Activated CD4-positive, alpha-beta T cell treated with anti-CD3 and anti-CD28 coated beads for 36 hours (primary cell): ENCODE measurements around the gene PEAK1. TPM values are rescaled to one million over a fixed set of nuclear protein-coding genes. Genes with fewer than 3 reads are reported as not detected.
"Not testable (repeated sequence)": the region's sequence is repeated elsewhere in the genome, so short reads cannot be mapped to it uniquely, and the experiment has no call there.

Experiments used
- ATAC-seq: fragments of 200-7000 bp; cut with Tn5 transposase; one replicate; pipeline ENCODE4 v1.10.0; 2021; ENCODE audit warnings: mild to moderate bottlenecking, moderate library complexity
- CTCF ChIA-PET: fragments of 350-600 bp; sonication (Branson Sonifier 250); formaldehyde crosslinking; loops from one replicate; lab custom pipeline; 2021; ENCODE audit warnings: antibody characterized with exemption; lab: Charles Lee
- POLR2A ChIA-PET: fragments of 350-600 bp; sonication (Branson Sonifier 250); formaldehyde crosslinking; loops from one replicate; lab custom pipeline; 2021; ENCODE audit warnings: antibody characterized with exemption, inconsistent platforms; lab: Charles Lee
- DNase-seq: peaks from one replicate; pipeline ENCODE4 v3.0.0-alpha.2; 2020
- H3K27ac Mint-ChIP-seq: one replicate; pipeline ENCODE4 v1.8.0; 2021; ENCODE audit warnings: mixed read lengths
- H3K27me3 Mint-ChIP-seq: one replicate; pipeline ENCODE4 v1.8.0; 2021; ENCODE audit warnings: mixed read lengths
- H3K36me3 Mint-ChIP-seq: one replicate; pipeline ENCODE4 v1.8.0; 2021; ENCODE audit warnings: low read depth, mixed read lengths
- H3K4me1 Mint-ChIP-seq: one replicate; pipeline ENCODE4 v1.8.0; 2021; ENCODE audit warnings: mixed read lengths
- H3K4me3 Mint-ChIP-seq: one replicate; pipeline ENCODE4 v1.8.0; 2021; ENCODE audit warnings: mild to moderate bottlenecking, moderate library complexity, mixed read lengths
- H3K9me3 Mint-ChIP-seq: one replicate; pipeline ENCODE4 v1.8.0; 2021; ENCODE audit warnings: low read depth, mixed read lengths
- intact Hi-C, 2 experiments: fragments of 100-400 bp; cut with DNase I in 1 of 2; cut with micrococcal nuclease in 1 of 2; formaldehyde crosslinking; loops; one replicate each; pipeline versions ENCODE4 v1.14.2 to v1.15.1; 2022 to 2024; cut with DNase I, micrococcal nuclease
- total RNA-seq, 2 experiments: library from RNA; stranded (reverse); gene quantifications; one replicate each; pipeline ENCODE4 v1.2.3, GENCODE V29; 2021

PEAK1 gene
- total RNA-seq, 2 experiments from 2014 or later, result 26.5 to 27.0 TPM

DNA sequence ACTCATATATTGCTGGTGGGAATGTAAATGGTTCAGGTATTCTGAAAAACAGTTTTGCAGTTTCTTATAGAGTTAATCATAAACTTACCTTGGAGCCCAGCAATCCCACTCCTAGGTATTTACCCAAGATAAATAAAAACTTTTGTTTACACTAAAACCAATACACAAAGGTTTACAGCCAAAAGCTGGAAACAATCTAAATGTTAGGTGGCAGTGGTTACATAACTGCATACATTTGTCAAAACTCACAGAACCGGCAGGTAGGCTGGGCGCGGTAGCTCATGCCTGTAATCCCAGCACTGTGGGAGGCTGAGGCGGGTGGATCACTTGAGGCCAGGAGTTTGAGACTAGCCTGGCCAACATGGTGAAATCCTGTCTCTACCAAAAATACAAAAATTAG lies 235.6 kb downstream of the PEAK1 start:
- ATAC-seq, H3K9me3 Mint-ChIP-seq, DNase-seq, H3K27ac Mint-ChIP-seq, H3K27me3 Mint-ChIP-seq, POLR2A ChIA-PET, H3K36me3 Mint-ChIP-seq, H3K4me3 Mint-ChIP-seq: not testable (repeated sequence)
- intact Hi-C loops, result loop anchor here (10.0 kb wide), 2 partner anchors 210 to 240 kb away; partner anchors contain the start of genes HMG20A (in 1 of the 2) and PEAK1 (in 1 of the 2)
- peaks cover 70% of the 10 kb centered on the region for H3K4me1 Mint-ChIP-seq
- CTCF ChIA-PET, result interaction anchor here (1.9 to 4.3 kb wide), 3 partner anchors 312 to 358 kb away, joined by 7 to 35 read pairs (median 26); no protein-coding TSS in a partner anchor

DNA sequence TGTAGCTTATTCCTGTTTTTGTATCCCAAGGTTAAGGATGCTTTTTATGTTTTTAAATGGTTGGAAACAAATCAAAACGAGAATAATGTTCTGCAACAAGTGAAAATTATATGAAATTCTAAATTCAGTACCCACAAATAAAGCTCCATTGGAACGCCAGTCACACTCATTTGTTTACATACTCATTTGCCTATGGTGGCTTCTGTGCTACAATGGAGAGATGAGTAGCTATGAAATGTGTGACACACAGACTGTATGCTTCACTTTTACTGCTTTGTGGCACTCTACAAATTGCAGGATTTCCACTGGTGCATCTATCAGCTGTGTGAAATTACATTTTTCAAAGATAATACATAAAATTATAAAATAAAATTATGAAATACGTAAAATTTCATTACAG lies 236.8 kb downstream of the PEAK1 start:
- intact Hi-C loops, result loop anchor here (10.0 kb wide), 2 partner anchors 208 to 242 kb away; partner anchors contain the start of genes HMG20A (in 1 of the 2) and PEAK1 (in 1 of the 2)
- H3K9me3 Mint-ChIP-seq, result no peaks in the 10 kb centered on the region
- DNase-seq (no peak), ATAC-seq (no peak)
- H3K4me1 Mint-ChIP-seq, result peaks cover 65% of the 10 kb centered on the region
- peaks cover 6% of the 10 kb centered on the region for H3K36me3 Mint-ChIP-seq
- ChIA-PET CTCF (interaction anchor here (0.6 to 2.4 kb wide), 6 partner anchors 9 to 448 kb away, joined by 3 to 9 read pairs (median 4); no protein-coding TSS in a partner anchor), POLR2A (no interaction called here)
- H3K27me3 Mint-ChIP-seq, result no peaks in the 10 kb centered on the region
- no peak overlapping the region for H3K27ac Mint-ChIP-seq
- no peak overlapping the region for H3K4me3 Mint-ChIP-seq

DNA sequence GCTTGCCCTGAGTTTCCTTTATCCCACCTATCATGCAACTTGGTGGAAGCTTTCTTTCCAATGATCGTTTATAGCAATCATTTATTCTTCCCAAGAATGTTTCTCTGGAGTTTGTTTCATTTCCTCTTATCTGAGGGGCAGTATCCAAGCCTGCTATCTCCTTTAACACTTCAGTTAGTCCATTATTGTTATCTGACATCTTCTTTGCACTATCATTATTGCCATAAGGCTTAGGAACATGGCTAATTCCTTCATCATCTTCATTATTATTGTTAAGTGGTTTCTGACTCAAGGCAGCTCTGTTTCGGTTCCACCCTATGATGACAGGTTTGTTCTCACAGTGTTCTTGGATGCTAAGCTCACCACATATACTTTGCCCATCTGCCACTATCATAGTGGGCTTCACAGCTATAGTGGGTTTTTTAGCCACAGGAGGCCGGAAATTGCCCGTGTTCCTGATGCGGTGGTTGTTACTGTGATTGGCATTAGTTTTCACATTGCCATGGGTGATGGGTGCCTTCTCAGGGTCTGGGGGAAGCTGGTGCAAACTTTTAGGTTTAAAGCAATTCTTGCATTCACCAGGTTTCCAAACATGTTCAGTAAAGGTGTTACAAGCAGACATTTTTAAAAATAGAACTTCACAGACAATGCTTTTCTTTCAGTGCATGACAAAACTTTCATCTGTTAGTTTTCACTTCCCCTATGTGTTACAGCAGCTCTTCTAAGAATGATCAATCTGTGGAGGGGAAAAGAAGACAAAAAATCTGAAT lies 238.4 kb downstream of the PEAK1 start:
- POLR2A ChIA-PET, result no interaction called here
- H3K27ac Mint-ChIP-seq, result peak overlapping the region; percentile 15

DNA sequence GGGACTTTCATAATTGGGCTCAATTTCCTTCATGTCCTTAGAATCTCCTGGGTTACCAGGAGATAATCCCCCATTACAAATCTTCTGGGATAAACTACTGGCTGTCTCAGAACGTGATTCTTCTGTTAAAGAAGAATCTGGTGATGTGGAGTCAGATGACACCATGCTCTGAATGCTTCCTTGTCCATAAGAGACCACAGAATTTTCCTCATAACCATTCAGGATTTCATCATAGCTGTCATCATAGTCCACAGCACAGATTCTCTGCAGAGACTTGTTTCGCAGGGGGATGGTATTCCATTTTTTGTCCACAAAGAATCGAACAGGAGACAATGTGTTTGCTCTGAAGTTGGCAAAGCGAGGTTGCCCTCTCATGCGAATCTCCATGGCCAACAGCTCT lies 239.1 kb downstream of the PEAK1 start:
- CTCF ChIA-PET, result interaction anchor here (1.1 to 1.6 kb wide), 2 partner anchors 10 to 19 kb away, joined by 3 read pairs; no protein-coding TSS in a partner anchor
- H3K27ac Mint-ChIP-seq, result no peak overlapping the region
- peaks cover 8% of the 10 kb centered on the region for H3K36me3 Mint-ChIP-seq
- DNase-seq (no peak), ATAC-seq (no peak)
- H3K27me3 Mint-ChIP-seq, result no peaks in the 10 kb centered on the region
- intact Hi-C loops, result loop anchor here (10.0 kb wide), 2 partner anchors 206 to 244 kb away; partner anchors contain the start of genes HMG20A (in 1 of the 2) and PEAK1 (in 1 of the 2)
- no peak overlapping the region for H3K4me3 Mint-ChIP-seq
- peaks cover 47% of the 10 kb centered on the region for H3K4me1 Mint-ChIP-seq
- H3K9me3 Mint-ChIP-seq, result no peaks in the 10 kb centered on the region
- POLR2A ChIA-PET, result no interaction called here

More for the DNA sequence above, 238.4 kb downstream of the PEAK1 start:
- intact Hi-C loops, result loop anchor here (10.0 kb wide), 2 partner anchors 207 to 243 kb away; partner anchors contain the start of genes HMG20A (in 1 of the 2) and PEAK1 (in 1 of the 2)
- ATAC-seq, result peak; percentile 54
- Mint-ChIP-seq H3K36me3 (peaks cover 8% of the 10 kb centered on the region), H3K9me3 (no peaks in the 10 kb centered on the region), H3K4me1 (peaks cover 50% of the 10 kb centered on the region), H3K27me3 (no peaks in the 10 kb centered on the region), H3K4me3 (no peak overlapping the region)
- no peak for DNase-seq
- CTCF ChIA-PET, result interaction anchor here (1.1 to 2.4 kb wide), 4 partner anchors 10 to 362 kb away, joined by 3 to 9 read pairs (median 4); no protein-coding TSS in a partner anchor

DNA sequence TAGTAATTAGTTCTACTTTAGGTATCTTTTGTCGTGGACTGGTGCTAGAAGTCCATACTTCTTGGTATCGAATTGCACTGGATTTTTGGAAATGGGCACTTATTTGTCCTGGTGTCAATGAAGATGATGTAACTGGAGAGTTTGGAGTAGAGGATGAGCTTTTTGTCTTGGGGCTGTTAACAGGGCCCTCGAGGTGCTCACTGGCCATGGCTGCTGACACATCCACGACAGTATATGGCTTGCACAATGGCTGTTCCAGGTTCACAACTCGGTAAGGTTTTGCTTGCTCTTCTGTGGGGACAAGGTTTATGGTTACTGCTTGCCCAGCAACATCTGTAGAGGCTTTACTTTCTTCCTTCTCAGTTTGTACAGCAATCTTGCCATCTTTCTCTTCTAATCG lies 239.6 kb downstream of the PEAK1 start:
- no peaks in the 10 kb centered on the region for H3K27me3 Mint-ChIP-seq
- no peaks in the 10 kb centered on the region for H3K9me3 Mint-ChIP-seq
- H3K36me3 Mint-ChIP-seq, result peaks cover 8% of the 10 kb centered on the region
- H3K4me1 Mint-ChIP-seq, result peaks cover 43% of the 10 kb centered on the region
- DNase-seq (no peak), ATAC-seq (no peak)
- ChIA-PET POLR2A (no interaction called here), CTCF (interaction anchor here (0.7 to 1.6 kb wide), 4 partner anchors 11 to 336 kb away, joined by 3 read pairs; no protein-coding TSS in a partner anchor)
- intact Hi-C loops, result loop anchor here (10.0 kb wide), 2 partner anchors 205 to 245 kb away; partner anchors contain the start of genes HMG20A (in 1 of the 2) and PEAK1 (in 1 of the 2)
- no peak overlapping the region for H3K4me3 Mint-ChIP-seq
- H3K27ac Mint-ChIP-seq, result no peak overlapping the region

DNA sequence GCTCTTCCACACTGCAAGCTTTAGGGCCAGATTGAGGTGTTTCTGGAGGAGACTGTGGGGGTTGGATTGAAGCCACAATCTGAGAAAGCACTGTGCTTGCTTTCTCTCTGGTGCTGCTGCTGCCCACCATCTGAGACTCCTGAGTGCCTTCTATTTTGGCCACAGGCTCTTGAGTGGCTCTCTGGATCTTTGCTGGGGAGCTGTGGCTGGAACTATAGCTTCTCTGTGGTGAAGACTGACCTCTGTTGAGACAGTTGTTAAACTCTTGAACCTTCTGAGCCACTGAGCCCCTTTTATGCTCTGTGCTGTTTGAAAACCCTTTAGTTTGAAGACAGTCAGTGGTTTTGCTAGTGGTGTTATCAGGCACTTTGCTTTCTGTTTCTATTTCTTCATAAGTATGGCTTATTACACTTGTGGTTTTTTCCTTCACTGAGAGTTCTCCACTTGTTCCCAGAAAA lies 240.3 kb downstream of the PEAK1 start:
- peak overlapping the region; percentile 68 for H3K27ac Mint-ChIP-seq
- H3K4me1 Mint-ChIP-seq, result peaks cover 37% of the 10 kb centered on the region
- no peaks in the 10 kb centered on the region for H3K27me3 Mint-ChIP-seq
- intact Hi-C loops, result loop anchor here in 1 of 2 experiments (1.0 kb wide), 1 partner anchor 9 kb away; no protein-coding TSS in a partner anchor
- ChIA-PET CTCF (interaction anchor here (0.7 to 1.1 kb wide), 5 partner anchors 19 to 337 kb away, joined by 3 read pairs; no protein-coding TSS in a partner anchor), POLR2A (no interaction called here)
- no peaks in the 10 kb centered on the region for H3K9me3 Mint-ChIP-seq
- DNase-seq, result no peak
- peaks cover 8% of the 10 kb centered on the region for H3K36me3 Mint-ChIP-seq
- H3K4me3 Mint-ChIP-seq, result no peak overlapping the region
- peak; percentile 79 for ATAC-seq

DNA sequence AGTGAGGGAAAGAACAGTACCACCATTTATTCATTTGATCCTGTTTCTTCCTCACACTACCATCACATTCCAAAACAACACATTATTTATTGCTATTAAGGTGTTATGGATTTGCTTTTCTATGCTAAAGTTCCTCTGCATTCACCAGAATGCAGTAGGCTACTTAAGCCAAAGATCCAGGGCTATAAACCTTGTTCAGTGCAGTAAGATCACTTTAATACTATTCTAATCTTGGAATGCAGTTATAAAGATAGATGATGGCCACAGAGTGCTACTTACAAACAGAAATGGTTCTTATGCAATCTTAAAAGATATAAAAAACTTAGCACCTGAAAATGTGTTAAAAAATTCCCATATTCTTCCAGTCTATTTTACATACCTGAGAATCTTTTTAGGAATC lies 241.5 kb downstream of the PEAK1 start:
- DNase-seq (no peak), ATAC-seq (no peak)
- Mint-ChIP-seq H3K4me3 (no peak overlapping the region), H3K4me1 (peaks cover 37% of the 10 kb centered on the region), H3K27me3 (no peaks in the 10 kb centered on the region), H3K27ac (no peak overlapping the region), H3K36me3 (peaks cover 8% of the 10 kb centered on the region), H3K9me3 (no peaks in the 10 kb centered on the region)
- ChIA-PET POLR2A (no interaction called here), CTCF (interaction anchor here (0.9 to 1.0 kb wide), 2 partner anchors 9 to 59 kb away, joined by 3 read pairs; no protein-coding TSS in a partner anchor)
- intact Hi-C loops, result no loop called here

DNA sequence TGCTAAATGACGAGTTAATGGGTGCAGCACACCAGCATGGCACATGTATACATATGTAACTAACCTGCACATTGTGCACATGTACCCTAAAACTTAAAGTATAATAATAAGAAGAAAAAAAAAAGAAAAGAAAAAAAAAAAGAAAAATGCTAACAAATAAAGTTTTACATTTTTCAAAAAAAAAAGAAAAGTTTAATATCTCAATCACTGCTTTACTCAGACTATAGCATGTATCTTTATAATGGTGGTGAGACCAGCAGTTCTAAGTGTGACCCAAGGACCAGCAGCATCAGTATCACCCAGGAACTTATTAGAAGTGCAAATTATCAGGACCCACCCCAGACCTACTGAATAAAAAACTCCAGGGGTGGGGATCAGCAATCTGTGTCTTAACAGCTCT lies 243.8 kb downstream of the PEAK1 start:
- ATAC-seq, H3K27me3 Mint-ChIP-seq, DNase-seq, H3K9me3 Mint-ChIP-seq, POLR2A ChIA-PET, H3K27ac Mint-ChIP-seq, H3K4me3 Mint-ChIP-seq, intact Hi-C loops, H3K36me3 Mint-ChIP-seq: not testable (repeated sequence)
- peaks cover 21% of the 10 kb centered on the region for H3K4me1 Mint-ChIP-seq
- CTCF ChIA-PET, result interaction anchor here (0.7 to 1.2 kb wide), 2 partner anchors 150 to 367 kb away, joined by 3 to 4 read pairs; no protein-coding TSS in a partner anchor

DNA sequence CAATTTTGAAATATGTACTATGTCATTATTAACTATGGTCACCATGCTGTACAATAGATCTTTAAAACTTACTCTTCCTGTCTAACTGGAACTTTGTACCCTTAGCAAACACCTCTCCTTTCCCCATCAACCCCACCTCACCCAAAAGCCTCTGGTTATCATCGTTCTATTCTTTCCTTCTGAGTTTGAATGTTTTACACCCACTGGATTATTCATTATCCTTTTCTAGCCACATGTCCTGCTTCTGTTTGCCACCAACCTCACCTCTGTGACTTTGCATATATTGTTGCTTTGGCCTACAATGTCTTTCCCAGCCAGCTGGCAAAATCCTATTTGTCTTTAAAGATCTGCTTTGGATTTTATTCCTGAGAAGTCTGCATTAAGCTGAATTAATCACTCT lies 246.4 kb downstream of the PEAK1 start:
- H3K27me3 Mint-ChIP-seq, result no peaks in the 10 kb centered on the region
- DNase-seq (no peak), ATAC-seq (no peak)
- H3K36me3 Mint-ChIP-seq, result peaks cover 1% of the 10 kb centered on the region
- no peaks in the 10 kb centered on the region for H3K9me3 Mint-ChIP-seq
- H3K4me1 Mint-ChIP-seq, result no peaks in the 10 kb centered on the region
- no peak overlapping the region for H3K4me3 Mint-ChIP-seq
- intact Hi-C loops, result no loop called here
- CTCF ChIA-PET, result interaction anchor here (1.3 to 1.6 kb wide), 3 partner anchors 9 to 14 kb away, joined by 3 to 4 read pairs (median 4); no protein-coding TSS in a partner anchor
- POLR2A ChIA-PET, result no interaction called here
- H3K27ac Mint-ChIP-seq, result no peak overlapping the region

DNA sequence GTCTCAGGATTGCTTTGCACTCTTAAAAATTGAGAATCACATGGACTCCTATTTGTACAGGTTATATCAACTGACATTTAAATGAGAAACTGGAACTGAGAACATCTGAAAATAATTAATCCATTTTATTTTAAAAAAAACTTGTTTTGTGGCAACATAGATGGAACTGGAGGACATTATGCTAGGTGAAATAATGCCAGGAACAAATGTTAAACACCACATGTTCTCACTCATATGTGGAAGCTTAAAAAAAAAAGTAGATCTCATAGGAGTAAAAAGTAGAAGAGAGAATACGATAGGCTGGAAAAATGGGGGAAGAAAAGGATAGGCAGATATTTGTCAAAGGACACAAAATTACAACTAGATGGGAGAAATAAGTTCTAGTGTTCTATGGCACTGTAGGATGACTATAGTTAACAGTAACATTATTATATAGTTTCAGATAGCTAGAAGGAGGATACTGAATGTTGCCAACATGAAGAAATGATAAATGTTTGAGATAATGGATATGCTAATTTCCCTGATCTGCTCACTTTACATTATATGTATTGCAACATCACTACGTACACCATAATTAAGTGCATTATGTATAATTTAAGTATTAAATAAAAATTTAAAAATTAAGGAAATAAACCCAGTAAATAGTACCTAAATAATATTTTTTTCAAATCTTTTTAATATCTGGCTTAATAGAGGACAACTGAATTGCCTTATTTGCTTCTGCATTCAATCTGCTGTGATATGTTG lies 248.5 kb downstream of the PEAK1 start:
- no peak for DNase-seq
- no peaks in the 10 kb centered on the region for H3K4me1 Mint-ChIP-seq
- ATAC-seq, result no peak
- H3K27ac Mint-ChIP-seq, result no peak overlapping the region
- ChIA-PET CTCF (no interaction called here), POLR2A (no interaction called here)
- no peaks in the 10 kb centered on the region for H3K27me3 Mint-ChIP-seq
- intact Hi-C loops, result no loop called here
- no peaks in the 10 kb centered on the region for H3K36me3 Mint-ChIP-seq
- H3K4me3 Mint-ChIP-seq, result no peak overlapping the region
- no peaks in the 10 kb centered on the region for H3K9me3 Mint-ChIP-seq

DNA sequence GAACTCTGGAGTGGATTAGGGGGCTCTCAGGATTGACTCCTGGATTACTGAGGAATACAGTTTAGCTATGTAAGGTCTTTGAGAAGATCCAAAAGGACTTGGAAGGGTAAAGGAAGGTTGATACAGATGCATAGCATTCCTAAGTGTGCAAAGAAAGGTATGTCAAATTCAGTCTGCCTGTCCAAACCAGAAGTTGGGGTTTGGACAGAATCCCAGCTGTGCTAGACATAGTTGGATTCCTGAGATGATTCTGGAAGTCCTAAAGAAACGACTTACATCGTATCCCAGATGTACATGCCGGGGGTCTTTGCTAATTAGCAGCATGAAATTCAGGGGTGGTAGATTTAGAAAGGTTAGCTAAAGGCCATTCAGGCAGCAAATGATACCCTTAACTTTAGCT lies 251.3 kb downstream of the PEAK1 start:
- no peaks in the 10 kb centered on the region for H3K27me3 Mint-ChIP-seq
- no peaks in the 10 kb centered on the region for H3K9me3 Mint-ChIP-seq
- DNase-seq, result no peak
- no peaks in the 10 kb centered on the region for H3K36me3 Mint-ChIP-seq
- ATAC-seq, result no peak
- H3K27ac Mint-ChIP-seq, result no peak overlapping the region
- ChIA-PET CTCF (interaction anchor here (1.0 to 1.1 kb wide), 2 partner anchors 9 to 105 kb away, joined by 3 read pairs; no protein-coding TSS in a partner anchor), POLR2A (no interaction called here)
- no peak overlapping the region for H3K4me3 Mint-ChIP-seq
- H3K4me1 Mint-ChIP-seq, result peaks cover 8% of the 10 kb centered on the region
- intact Hi-C loops, result no loop called here
